Lung microvascular endothelial cell (primary cell): Measurements from ENCODE around the gene SHC1. TPM values are rescaled to one million over a fixed set of nuclear protein-coding genes. Genes with fewer than 3 reads are reported as not detected.

Experiments used
- DNase-seq, 2 donors: peaks; one replicate each; pipeline versions ENCODE4 v3.0.0 to v3.0.0-alpha.2; 2010; ENCODE audit warnings: low read depth in 2 of 2
- total RNA-seq: library from RNA; depleted of rRNA; stranded (reverse); fragments of >200 nt; gene quantifications from 2 replicates; pipeline ENCODE4 v1.2.1, GENCODE V29; 2014

Gene SHC1
- total RNA-seq, 1 donor from 2014 or later: 321 TPM

DNA sequence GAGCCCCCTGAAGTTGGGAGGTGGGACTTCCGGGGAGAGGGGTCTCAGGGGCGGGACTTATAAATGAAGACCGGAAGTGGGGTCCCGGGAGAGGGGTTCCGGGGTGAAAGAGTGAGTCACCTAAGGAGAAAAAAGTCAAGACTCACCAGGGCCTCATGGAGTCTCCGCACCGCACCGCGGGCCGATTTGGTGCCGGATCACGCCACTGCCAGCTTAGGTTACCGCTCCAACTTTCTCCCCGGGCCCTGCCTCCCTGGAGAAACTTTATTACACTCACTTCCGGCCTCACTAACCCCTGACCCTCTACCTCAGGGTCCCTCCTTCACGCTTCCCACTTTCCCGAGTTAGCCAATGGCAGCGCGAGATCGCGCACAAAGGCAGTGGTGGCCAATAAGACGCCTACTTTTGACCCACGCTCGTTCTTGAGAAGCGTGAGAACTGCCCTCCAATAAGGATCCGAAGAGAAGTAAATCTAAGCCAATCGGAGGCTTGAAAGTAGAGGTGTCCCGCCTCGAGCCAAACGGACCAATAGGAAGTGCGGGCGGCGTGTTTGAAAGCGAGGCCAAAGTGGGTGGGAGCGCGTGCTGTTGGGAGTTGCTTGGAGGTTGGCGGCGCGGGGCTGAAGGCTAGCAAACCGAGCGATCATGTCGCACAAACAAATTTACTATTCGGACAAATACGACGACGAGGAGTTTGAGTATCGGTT is 3.7 kb upstream of the SHC1 start, which contains the start of gene CKS1B:
TSS of gene CKS1B (plus strand) at position 580 of the 706 bp plus-strand sequence. CDS start at position 645, 65 bp downstream.
- peak; percentile 100 for DNase-seq

DNA sequence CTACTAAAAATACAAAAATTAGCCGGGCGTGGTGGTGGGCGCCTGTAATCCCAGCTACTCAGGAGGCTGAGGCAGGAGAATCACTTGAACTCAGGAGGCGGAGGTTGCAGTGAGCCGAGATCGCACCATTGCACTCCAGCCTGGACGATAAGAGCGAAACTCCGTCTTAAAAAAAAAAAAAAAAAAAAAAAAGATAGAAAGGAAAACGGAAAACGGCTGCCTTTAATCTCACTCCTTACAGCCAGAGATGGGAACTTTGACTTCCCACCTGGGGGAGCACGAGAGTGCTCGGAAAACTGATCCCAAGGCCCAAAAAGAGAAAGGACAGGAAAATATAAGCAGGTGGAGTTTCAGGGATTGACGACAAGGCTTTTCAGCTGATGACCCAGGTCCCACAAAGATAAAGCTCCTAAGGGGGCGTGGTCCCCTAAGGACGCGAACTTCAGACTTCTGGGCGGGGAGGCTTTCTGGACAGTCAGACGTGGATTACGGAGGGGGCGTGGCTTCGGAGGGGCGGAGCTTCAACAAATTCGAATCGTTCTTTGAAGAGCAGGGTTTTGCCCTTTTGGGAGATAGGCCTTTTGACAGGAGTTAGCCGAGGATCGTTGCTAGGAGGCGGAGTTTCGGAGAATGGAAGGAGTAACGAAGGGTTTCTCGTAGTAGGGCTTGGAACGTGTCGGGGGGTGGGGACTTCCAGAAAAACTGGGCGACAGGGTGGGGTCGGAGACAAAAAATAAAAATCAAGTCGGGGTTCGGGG is 3.0 kb upstream of the SHC1 start:
- peak; percentile 97 to 98 for DNase-seq

DNA sequence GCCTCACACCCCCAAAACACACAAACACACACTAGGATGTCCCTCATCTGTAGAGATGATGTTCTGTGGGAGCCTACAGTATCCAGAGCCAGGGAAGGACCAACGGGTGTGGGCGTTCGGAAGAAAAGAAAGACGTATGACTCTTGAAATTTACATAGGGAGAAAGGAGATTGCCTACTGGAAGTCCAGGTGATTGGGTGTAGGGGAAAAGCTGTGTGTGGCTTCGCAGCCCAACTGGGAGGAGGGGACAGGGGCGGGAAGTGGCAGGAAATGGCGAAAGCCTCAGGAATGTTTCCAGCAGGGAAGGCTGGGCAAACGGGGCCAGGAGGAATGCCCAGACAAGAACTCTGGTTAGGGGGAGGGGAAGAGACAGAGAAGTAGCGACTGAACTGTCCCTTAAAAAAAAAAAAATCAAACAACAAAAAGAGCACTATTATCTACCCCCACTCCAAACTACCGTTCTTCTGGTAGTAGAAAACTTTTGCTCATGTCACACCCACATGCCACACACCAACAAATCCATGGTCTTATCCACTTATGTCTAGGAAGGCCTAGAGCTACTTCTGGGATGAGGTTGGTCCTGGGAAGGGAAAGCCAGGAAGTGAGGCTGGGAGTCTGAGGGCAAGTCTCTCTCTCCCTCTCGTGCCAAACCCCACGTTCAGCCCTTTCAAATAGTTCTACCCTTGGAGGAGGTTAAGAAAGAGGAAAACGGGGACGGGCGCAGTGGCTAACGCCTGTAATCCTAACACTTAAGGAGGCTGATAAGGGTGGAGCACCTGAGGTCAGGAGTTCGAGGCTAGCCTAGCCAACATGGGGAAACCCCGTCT is 2.2 kb upstream of the SHC1 start:
- DNase-seq: peak; percentile 59 to 93

DNA sequence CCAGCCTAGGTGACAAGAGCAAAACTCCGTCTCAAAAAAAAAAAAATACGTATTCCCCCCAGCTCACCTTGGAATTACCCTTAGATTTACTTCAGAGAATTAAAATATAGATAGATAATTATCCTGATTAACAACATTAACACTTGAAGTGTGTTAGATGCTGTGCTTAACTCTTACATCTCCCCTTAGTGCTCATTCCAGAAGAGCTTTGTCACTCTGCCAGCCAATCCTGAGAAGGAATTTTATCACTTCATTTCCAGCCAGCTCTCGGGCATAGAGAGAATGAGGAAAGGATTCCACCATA is 1.6 kb upstream of the SHC1 start:
- peak in 1 of 2 donors; percentile 44 for DNase-seq

DNA sequence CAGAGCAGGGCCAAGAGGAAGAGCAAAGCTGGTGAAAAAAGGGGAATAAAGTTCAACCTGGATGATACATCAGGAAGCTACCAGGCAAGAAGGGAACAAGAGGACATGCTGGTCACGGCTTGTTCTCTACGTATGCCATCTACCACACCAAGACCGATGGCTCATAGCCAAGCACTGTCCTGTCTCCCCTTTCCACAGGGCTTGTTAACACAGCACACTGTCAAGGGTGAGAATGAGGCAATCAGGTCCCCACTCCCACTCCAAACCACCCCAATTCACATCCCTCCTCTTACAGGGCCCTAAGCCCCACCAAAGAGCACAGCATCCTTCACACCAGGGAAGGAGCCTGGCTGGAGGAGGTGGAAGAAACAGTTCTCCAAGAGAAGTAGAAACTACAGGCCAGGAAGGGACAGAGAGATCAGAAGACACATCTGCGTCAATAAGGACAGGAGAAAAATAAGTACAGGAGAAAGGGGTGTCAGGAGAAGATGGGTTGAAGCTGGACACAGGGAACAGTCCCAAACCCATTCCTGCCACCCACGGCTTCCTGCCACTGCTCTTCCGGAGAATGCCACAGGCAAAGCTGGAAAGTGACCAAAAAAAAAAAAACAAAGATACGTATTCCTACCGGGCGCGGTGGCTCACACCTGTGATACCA is 923 bp upstream of the SHC1 start:
- DNase-seq: peak; percentile 38 to 53

DNA sequence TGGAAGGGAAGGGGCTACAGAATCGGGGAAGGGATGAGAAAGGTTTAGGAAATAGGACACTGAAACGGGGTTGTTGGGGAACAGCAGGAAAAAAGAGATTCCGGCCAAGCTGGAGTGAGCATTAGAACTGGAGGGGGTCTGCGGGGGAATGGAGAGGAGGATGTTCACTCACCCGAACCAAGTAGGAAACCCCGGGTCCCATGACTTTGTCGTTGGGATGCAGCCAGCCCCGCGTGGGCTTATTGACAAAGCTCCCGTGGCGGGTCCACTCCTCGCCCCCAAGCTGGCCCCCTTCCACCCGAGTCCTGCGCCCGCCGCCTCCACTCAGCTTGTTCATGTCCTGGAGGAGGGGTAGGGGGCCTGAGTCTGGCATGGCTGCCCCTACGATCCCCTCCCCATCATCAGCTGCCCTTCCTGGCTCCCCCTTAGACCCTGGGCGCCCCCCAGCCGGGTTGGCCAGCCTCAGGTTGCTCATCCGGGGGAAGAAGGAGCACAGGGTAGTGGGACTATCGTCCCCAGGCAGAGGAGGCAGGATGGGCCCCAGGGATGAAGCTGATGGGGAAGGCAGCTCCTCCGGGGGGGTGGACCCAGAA is 591 bp downstream of the SHC1 start:
- DNase-seq: peak; percentile 17 to 59

DNA sequence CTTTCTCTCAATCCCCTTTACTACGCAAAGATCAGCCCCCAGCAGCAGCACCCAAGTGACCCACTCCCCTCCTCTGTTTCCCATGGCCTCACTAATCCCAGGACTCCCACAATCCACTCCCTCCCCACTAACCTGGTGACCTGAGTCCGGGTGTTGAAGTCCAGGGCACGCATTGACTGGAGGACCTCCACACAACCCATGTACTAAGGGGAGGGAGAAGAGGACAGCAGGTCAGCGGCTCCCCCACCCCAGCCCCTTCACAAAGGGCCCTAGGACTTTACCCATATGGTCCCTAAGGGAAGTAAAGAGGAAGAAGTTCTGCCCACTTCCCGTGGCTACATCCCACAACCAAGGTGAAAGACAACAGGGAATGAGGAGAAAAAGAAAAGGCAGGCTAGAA is 1.3 kb downstream of the SHC1 start:
- DNase-seq: peak in 1 of 2 donors; percentile 13

DNA sequence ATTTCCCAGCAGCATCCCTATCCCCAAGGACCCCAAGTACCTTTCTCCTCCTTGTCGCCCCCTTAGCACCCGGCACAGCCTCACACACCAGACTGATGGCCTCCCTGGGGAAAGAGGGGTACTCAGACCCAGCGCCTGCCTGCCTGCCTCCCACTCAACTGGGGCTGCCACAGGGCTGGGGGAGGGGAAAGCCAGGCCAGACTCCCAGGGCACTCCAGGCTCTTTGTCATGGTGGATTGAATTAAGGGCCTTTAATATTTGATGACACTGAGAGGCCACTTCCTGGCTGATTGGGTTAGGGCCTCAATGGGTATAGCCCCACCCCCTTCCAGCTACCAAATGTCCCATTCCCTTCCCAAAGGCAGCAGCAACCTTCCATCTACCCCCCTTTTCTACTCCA is 1.8 kb downstream of the SHC1 start:
- no peak for DNase-seq

DNA sequence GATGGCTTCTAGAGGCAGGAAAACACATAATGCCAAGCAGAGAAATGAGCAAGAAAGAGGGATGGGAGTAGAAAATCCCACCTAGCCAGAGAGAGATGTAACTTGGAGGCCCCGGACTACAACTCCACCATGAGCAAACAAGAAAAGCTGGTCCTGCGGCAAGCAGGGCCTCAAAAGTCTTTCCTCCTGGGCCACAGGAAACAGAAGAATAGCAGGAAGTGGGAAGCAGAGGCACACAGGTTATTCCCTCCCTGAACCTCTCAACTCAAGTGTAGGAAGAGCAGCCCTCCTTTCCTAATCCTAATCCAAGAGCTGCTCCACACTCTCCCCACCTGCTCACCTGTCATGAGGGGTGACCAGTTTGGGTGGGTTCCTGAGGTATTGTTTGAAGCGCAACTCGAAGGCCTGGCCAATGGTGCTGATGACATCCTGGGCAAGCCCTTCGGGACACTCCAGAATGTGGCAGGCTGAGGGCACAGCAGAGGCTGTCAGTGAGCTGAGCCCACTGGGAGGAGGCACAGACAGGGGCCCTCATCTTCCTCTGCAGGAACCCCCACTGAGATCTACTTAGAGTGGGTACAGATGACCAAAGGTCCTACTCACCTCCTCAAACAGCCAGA is 3.1 kb downstream of the SHC1 start:
- DNase-seq: peak; percentile 21 to 47

DNA sequence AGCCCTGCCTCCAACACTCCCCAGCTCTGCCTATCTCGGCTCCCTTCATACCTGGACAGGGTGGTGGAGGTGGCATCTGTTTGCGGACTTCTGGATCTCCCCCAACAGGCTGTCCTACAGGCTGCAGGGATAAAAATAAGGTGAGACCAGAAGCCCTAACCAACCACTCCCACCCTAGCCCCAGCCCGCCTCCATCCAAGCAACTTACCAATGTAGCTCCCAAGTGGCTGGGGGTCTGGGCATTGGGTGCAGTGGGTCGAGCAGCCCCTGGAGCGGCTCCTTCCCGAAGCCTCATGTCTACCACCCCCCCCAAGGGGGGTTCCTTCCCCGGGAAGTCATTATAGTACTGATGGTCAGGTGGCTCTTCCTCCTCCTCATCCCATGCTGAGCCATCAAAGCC is 4.4 kb downstream of the SHC1 start:
- no peak for DNase-seq

DNA sequence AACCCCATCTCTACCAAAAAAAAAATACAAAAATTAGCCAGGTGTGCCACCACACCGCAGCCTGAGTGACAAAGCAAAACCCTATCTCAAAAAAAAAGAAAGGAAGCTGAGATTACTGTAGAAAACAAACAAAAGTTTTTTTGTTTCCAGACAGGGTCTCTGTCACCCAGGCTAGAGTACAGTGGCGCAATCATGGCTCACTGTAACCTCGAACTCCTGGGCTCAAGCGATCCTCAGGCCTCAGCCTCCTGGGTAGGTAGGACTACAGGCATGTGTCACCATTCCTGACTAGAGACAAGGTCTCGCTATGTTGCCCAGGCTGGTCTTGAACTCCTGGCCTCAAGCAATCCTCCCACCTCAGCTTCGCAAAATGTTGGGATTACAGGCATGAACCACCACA is 6.2 kb downstream of the SHC1 start:
- DNase-seq: no peak

DNA sequence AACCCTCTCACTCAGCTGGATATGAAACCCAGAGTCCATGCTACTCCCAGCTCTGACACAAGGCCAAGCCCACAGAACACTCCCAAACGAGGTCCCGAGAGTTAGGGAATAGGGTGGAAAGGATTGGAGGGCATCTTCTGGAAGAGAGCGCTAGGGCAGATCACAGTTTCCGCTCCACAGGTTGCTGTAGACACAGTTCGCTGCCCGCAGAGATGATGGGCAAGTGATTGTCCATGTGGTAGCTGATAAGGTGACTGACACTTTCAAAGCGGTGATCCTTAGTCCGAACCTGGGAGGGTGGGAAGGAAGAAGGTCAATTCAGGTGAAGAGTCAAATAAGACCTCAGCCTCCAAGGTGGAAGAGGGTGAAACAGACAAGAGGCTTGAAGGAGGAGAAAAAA is 6.9 kb downstream of the SHC1 start:
- no peak for DNase-seq

DNA sequence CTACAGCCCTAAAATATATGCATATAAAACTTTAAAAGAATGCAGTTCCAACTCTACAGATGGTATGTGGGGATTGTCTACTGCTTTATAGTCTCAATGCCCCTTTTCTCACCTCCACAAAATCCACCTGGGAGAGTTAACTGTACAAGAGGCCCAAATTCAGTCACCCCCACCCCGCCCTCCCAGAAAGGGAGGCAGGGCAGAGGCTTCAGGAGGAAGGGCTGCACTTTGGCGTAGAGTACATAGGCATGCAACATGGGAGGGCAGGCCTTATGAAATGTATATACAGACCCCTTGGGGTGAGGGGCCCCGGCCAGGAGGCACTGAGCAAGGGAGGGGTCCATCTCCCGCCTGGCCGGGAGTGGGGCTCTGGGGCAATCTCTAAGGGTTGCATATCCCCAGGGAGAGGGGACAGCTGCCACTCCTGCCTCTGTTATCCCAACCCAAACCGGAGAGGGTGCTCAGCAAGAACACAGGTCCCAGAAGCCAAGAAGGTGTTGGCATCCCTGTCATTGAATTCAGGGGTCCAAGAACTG is 7.7 kb downstream of the SHC1 start:
- DNase-seq: no peak

DNA sequence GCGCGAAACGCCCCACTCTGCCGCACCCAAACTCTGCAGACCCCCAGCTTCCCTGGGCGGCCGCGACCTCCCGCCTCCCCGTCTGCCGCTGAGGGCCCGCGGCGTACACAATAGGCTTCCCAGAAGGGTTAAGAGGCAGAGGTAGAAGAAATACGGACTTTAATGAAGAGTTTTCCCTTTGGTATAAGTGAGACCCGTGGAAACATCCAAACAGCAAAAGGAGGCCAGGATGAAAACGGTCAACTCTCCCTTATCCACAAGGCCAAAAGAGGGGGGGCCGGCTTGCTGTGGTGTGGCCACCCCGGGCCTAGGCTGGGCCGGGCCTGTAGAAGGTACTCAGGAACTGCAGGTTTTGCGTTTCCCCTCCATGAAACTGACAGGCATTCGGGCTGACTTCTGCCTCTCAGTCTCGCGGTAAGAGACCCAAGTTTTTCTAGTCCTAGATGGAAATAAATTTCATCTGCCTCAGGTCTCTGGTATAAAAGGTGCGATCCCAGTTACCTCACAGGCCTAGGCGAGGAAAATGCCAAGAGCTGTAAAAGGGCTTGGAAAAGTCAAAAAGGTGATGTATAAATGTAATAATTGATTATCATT is 8.3 kb downstream of the SHC1 start:
- DNase-seq: peak in 1 of 2 donors; percentile 45

DNA sequence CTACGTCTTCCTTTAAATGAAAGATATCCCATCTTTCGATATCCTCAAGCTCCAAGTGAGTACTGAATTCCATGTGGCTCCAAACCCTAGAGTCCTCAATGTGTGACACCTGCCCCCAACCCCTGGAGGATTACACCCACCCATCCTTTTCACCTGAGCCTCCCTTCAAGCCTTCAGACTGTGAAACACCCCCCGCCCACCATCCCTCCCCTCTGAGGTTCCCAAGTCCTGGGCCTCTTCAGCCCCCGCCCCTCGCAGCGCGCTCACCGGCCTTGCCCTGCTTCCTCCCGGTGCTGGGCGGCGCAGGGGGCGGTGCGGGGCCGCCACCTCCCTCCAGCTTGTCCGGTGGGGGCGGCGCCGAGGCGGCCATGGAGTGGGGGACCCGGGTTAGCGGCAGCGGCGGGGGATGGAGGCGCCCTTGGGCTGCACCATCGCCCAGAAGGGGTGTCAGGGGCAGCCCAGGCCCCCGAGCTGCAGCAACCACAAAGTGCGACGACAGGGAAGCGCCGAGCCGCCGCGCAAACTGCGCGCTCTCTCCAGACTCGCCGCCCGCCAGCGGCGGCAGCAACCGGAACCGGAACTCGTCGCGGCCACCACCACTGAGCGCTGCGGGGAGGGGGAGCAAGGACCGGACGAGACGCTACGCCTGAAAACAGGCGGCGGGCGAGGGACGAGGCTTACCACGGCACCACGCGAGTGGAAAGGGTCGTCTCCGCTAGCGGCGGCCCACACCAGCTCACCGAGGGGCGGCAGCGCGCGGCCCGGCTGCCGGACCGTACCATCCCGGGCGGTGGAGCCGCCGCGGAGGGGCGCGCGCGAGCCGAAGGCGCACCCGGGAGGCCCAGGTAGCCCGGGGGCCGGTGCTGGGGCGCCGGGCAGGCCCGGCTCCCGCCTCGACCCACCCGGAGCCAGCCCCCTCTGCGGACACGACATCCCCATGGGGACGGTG is 9.1 kb downstream of the SHC1 start, which contains the start of gene PYGO2:
TSS of gene PYGO2 (minus strand) at position 576 of the 949 bp plus-strand sequence. CDS start at position 370, 206 bp downstream.
- peak; percentile 79 to 85 for DNase-seq

DNA sequence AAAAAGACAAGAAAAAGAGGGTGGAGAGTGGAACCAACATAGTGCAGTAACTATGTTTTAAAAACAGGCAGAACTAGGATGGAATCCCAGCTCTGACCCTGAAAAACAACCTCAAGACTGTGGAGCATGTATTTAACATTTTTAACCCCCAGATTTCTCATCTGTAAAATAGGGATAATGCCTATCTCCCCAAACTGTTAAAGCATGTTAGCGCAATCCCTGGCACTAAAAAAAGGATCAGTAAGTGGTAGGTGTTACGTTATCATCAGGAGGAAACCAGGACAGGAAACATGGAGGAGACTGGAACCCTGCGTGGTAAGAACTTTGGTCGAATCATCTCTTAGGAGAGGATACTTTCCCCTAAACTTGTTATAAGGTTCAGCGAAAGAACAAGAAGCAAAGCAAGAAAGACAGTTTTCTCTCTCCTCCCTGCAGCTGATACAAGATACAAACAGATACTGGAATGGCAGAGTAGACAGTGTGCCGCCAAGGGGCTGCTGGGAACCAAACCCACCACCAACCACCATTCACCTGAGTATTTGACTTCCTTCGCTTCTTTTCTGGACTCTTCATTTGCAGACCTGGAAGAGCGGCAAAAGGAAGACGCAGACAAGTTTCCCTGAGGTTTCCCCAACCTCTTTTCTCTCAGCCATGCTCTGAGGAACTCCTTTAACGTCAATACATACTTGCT is 10.0 kb downstream of the SHC1 start:
- peak; percentile 15 to 30 for DNase-seq

DNA sequence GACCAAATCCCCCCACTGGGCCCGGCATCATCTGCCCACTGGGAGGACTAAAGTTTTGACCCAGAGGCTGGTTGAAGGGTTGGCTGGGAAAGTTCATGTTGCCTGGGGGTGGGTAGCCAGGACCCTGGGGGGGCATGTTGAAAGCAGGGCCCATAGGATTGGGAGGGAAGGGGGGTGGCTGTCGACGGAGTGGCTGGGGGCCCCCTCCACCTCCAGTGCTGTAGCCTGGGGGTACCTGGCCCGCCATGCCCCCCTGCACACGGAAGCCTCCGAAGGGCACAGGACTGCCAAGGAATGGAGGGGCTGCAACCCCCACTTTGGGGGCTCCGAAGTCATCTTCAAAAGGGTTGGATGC is 11.1 kb downstream of the SHC1 start:
- no peak for DNase-seq

DNA sequence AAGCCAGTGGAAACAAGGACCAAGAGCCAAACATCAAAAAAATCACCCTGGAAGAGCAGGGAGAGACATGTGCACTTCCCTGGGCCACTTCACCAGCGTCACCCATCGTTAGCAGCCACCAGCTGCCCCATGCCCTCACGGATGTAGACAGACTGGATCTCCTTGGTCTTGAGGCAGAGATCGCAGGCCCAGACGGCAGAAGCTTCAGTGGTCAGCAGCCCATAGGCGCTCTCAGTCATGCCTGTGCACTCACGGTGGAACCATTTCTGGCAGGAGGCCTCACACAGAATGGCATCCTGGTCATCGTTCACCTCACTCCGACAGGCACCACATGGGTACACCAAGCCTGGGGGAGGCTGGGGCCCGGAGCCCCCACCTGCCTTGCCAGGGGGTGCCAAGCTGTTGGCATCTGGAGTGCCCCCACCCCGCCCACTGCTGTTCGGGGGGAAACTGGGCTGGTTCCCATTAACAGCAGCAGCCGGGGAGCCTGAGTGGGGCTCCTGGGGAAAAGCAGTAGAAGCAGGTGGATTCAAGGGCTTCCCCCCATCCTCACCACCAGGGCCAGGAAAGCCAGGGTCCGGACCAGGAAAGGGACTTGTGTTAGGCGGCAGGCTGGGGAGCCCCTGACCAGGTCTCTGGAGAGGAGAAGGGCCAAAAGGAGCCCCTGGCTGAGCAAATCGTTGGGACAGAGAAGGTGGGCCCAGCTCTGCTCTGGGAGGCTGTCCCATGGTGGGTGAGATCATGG is 11.7 kb downstream of the SHC1 start:
- no peak for DNase-seq
